Retina (tissue), 1 donor: ENCODE results near the gene PRR16.
A peak's percentile ranks its signal among the peaks of the same experiment; 100 is the strongest.
"Not testable (repeated sequence)": the region's sequence is repeated elsewhere in the genome, so short reads cannot be mapped to it uniquely, and the experiment has no call there.

Experiments
- DNase-seq: peaks from one replicate; pipeline ENCODE4 v3.0.0-alpha.2; 2016

Gene PRR16

DNA sequence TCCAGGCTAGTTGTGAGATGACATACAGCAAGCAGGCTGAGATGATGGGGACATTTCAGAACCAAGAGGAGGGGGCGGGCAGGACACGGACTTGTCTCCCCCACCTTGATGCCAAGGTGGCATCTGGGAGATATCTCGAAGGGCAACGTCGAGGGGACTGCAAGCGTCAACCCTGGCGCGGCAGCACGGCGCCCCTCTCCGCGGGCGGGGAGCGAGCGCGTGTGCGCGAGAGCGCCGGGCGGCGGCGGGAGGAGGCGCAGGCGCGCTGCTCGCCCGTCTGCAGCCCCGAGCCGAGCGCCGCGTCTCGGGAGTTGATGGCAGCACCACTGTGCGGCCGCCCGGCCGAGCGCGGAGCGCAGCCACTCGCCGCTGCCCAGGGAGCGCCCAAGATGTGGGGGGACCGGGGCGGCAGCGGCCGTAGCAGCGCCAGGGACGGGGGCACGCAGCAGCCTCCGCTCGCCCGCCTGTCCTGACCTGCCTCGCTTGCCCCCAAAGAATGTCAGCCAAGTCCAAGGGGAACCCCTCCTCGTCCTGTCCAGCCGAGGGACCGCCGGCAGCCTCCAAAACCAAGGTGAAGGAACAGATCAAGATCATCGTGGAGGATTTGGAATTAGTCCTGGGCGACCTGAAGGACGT, at the start of gene PRR16:
PRR16 (plus strand) TSS at position 310 of the 636 bp plus-strand sequence.
- DNase-seq, result peak; percentile 89

DNA sequence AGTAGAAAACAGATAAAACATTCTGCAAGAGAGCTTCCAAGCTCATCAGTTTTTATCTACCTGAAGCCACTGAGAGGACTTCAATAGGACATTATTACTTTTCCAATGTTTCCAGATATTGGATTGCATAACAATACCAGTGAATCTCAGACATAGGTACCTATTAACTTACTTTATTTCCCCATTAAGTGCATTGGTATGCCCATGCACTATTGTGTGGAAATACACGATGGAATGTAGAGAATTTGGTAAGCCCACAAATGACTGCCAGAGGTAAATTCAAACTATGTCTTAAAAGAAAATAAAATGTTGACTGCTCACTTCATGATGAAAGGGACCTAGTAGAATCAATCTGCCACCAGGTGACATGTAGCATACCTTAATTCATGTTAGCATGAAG, 48.1 kb upstream of the PRR16 start:
- DNase-seq, result no peak

DNA sequence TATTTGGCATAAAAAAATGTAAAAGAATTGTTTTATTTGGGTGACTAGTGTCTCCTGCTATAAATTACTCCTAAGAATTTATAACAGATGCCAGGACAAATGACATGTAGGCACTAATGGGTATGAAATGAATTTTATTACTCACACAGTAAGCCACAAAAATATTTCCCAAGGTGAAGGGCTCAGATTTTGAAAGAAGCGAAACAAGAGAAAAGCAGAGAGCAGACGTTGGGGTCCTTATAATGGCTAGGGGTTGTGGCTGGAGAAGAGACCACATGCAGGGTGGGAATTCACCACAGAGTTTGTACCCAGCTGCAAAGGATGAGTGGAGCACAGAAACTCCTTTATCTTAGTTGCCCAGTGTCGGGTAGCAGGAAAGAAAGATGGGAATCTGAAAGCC, 45.0 kb upstream of the PRR16 start:
- no peak for DNase-seq

DNA sequence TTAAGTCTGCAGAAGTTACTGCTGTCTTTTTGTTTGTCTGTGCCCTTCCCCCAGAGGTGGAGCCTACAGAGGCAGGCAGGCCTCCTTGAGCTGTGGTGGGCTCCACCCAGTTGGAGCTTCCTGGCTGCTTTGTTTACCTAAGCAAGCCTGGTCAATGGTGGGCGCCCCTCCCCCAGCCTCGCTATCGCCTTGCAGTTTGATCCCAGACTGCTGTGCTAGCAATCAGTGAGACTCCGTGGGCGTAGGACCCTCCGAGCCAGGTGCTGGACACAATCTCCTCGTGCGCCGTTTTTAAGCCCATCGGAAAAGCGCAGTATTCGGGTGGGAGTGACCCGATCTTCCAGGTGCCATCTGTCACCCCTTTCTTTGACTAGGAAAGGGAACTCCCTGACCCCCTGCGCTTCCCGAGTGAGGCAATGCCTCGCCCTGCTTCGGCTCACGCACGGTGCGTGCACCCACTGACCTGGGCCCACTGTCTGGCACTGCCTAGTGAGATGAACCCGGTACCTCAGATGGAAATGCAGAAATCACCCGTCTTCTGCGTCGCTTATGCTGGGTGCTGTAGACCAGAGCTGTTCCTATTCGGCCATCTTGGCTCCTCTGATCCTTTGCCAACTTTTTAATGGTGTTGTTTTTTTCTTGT, 37.3 kb upstream of the PRR16 start:
- not testable (repeated sequence) for DNase-seq

DNA sequence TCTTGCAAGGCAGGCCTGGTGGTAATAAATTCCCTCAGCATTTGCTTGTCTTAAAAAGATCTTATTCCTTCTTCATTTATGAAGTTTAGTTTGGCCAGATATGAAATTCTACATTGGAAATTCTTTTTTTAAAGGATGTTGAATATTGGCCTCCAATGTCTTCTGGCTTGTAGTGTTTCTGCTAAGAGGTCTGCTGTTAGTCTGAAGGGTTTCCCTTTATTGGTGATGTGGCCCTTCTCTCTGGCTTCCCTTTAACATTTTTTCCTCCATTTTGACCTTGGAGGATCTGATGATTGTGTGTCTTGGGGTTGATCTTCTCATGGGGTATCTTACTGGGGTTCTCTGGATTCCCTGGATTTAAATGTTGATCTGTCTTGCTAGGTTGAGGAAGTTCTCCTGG, 33.5 kb upstream of the PRR16 start:
- DNase-seq, result no peak

DNA sequence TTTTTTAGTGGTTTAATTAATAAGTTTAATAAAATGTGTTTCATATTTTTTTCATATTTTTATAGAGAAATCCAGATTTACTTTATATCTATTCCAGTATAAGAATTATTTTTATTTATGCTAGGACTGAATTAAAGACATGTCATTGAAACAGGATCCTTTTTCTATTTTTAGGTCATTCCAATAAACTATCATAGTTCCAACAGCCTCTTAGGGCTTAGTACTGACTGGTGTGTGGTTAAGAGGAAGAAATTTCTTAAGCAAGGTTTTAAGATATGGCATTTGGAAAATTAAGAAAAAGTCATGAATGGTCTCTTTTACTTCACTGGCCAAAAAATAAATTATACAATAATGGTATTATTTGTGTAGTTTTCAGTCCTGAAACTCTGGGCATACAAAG, 31.2 kb upstream of the PRR16 start:
- DNase-seq, result no peak

DNA sequence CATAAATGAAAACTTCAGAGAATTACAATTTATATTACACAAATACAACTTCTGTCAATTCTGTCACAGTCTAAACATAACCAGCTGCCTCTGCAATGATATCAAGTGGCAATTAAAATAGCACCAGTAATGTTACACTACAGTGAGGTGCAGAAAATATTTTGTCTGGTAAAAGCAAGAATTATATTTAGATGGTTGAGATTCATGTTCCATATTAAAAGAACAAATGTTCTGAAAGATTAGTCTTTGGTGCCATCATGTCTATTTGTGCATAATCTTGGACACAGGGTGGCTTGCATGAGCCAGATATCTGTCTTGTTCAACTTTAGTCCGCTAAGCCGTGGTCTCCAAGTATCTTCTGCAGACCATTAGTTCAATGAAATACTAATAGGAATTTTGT, 29.0 kb upstream of the PRR16 start:
- DNase-seq, result no peak

DNA sequence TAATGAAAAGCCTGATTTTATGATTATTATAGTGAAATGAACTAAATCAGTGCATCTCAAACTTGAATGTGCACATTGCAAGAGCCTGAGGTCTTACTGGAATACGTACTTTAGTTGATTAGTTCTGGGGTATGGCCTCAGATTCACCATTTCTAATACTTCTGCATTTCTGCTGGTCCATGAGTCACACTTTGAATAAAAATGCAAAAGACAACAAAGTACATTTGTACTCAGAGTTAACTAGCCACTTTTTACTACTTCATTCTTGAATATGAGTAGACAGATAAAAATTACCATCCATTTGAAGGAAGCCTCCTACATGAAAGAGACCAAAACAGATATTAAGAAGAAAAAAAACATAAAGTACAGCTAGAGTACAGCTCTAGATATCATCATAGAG, 27.1 kb upstream of the PRR16 start:
- DNase-seq, result no peak

DNA sequence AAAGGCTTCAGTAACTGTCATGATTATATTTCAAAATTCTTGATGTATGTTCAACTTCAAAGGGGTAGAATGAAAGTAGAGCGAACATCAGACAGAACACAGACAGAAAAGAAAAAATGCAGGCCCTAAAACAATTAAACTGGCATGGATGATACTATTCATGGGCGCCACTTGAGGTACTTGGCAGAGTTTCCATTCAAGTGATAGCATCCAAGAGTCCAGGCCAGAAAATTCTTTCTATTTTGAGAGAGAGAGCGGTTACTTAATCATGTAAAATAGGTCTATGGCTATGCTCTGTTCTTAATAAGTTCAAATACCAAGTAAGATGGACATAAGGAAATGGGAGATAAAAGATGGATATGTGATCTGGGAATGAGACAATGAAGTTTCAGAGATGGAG, 21.4 kb upstream of the PRR16 start:
- DNase-seq, result no peak

DNA sequence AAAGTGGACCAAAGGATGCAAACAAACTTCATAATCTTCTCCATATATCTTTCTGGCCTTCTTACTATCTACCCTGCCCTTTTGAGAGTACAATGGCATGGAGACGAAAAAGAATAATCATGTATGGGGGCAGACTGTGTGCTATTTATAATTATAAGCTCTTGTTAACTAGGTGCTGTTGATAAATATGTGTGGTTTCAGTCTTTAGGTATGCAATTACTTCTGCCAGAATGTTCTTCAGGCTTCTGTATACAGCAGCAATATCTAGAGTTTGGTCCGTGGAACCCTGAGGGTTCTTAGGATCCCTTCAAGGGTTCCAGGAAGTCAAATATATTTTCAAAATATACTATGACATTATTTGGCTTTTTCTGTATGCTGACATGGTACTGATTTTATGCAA, 20.5 kb upstream of the PRR16 start:
- DNase-seq, result no peak

DNA sequence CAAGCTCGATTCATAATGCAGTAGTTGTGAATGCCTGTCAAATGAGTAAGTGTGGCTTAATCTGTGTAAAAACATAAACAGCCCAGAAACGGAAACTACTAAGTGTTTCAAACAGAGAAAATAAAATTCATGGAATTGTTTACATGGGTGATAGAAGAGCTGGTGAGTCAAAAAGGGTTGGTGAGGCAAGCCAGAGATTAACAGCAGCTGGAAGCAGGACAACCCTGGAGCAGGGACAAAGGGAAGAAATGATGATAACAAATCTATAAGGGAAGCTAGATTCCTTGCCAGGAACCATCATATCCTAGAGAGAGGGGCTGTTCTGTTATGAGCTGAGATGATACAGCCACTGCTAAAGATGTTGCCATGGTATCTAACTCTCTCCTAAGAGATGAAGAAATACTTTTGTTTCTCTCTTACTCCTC, 18.0 kb upstream of the PRR16 start:
- no peak for DNase-seq

DNA sequence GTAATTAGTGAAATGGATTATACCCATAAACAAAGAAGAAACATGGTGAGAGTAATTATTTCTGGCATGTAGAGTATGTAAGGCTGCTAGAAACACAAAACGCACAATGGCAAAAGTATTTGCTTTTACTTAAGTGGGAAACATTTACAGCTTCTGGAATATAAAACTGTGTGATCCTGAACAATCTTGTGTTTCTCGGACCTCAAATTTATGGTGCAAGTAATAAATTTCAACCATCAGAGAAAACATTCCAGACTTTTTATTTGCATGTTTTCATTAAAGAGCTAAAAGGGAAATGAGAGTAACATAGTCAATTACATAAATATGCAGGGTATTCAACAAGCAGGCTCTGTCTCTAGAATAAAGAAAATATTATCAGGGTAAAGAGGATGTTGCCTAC, 17.2 kb upstream of the PRR16 start:
- no peak for DNase-seq

DNA sequence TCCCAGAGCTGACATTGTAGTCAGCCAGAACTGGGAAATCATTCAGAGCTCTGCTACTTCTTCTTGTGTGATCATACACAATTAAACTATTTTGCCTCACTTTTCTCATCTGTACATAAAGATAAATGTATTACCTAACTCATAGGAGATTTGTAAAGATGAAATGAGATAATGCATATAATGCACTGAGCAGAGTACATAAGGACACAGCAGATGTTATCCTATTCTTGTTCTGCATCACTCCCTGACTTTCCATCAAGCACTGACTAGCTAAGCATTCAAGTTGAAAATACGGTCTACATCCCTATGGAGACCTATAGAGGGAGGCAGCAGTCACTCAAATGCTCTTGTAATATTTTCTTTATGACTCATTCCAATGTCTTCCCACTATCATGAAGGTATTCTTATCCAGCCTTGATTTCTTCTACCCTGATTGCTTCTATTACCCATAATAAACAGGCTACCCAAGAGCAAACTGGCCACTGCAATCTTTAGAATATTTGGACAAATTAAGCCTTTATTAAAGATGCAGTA, 16.3 kb upstream of the PRR16 start:
- DNase-seq, result no peak

DNA sequence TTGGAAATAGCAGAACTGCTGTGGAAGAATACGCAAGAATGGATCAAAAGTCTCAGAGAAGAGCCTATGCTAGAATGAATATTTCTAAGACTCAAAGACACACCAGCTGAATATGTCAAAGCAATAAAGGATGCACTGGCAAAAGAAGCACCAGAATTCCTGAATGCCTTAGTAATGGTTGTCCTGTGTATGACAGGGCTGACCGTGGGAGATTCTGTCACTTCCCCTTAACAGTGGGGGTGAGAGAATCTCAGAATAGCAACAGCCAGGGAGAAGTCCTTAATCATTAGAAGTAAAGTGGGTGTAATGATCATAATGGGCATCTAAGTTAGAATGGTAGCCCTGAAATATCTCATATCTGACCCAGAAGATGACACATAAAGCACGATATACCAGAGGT, 14.6 kb upstream of the PRR16 start:
- DNase-seq, result no peak

DNA sequence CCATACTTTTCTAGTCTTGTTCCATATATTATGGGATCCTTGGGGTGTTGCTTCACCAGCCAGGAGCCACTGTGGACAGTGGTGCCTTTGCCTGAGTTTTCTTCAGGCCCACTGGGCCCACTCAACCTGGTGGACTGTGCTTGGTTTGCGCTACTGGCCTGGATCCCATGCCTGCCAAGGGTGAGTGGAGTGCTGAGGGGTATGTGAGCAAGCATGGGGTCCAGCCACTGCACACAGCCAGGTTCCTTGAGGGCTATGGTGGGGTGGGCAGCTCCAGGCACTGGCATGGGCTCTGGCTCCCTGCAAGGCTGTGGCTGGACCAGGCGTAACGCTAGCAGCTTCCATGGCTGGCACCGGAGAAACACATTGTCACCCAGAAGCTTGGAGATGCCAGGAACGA, 13.2 kb upstream of the PRR16 start:
- DNase-seq, result no peak

DNA sequence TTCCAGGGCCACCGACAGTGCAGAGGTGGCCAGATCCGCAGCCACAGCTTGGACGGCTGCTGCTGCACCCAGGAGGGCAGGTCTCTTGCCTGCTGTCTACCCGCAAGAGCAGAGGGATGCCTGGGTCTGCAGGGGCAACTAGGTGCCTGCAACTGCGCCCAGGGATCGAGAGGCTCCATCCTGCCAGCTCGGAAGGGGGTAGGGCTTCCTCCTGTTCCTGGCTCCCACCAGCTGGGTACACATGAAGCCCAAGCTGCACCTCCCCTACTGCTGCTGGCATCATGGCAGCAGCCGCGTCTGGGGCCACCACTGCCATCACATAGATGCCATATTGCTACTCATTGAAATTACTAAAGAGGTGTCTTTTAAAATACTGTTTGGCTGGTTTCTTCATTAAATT, 12.7 kb upstream of the PRR16 start:
- DNase-seq, result no peak

DNA sequence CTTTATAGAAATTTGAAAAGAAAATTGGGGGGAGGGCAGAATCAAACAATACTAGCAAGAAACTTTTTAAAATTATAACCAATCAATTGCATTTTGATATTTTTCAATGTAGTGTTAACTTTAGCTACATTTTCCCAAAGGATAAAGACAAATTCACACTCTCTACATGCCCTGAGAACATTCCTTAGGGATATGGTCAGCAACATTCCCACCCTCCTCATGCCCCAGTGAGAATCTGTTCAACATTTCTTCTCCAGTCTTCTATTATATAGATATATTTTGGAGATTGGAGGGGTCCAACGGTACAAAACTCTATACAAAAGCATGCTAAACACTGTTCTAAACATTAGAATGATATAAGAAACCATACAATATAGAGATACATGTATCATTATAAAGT, 11.6 kb upstream of the PRR16 start:
- DNase-seq, result no peak

DNA sequence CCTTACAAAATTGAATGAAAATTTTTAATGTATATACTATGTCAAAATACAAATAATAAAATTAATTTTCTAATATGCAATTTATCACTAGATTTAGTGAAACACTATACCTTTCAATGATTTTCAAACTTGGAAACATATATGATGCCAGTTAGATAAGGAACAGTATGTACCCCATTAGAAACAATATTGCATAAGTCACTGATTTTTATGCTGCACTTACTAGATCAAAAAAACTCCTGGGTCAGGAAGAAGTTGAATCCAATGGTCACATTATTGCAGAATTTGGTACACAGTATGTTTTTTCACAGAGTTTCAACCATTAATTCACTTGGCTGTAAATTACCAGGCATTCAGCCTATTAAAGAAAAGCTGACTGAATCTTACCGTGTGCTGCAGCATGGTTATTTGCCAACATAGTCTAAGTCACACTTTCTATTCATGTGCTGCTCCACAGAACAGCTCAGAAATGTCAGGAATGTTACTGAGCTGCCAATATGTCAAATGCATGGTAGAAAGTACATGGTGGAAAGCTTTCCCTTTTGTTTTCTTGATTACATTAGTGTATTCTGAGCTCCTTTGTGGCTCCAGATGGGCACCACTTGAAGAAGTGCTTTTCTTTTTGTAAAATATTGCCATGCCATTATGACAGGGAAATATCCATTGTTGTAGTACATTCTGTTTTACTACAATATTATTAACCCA, 9.9 kb upstream of the PRR16 start:
- DNase-seq, result no peak

DNA sequence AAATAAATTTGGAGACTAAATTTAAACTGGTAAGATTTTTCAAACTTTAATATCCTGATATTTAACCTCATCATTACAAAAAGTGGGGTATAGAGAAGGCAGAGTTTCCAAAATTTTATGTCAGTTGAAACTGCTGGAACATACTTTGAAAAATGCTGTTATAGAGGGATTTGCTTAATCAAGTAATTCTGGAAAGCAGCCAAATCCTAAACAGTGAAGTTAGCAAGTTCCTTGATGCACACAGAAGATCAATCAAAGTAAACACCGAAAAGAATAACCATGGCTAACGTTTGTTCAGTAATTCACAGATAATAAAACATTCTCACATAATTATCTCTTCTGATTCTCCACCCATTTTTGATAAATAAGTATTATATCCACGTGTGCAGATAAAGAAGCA, 8.1 kb upstream of the PRR16 start:
- DNase-seq, result no peak

DNA sequence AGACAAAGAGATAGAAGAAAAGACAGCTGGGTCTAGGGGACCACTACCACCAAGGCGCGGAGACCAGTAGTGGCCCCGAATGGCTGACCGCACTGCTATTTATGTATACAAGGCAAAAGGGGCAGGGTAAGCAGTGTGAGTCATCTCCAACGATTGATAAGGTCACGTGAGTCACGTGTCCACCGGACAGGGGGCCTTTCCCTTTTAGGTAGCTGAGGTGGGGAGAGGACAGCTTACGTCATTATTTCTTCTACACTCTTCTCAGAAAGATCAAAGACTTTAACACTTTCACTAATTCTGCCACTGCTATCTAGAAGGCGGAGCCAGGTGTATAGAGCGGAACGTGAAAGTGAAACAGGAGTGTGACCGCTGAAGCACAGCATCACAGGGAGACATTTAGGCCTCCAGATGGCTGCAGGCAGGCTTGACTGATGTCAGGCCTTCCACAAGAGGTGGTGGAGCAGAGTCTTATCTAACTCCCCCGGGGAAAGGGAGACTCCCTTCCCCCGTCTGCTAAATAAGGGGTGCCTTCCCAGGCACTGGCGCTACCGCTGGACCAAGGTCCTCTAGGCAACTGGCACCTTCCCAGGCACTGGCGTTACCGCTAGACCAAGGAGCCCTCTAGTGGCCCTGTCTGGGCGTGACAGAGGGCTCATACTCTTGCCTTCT, 6.1 kb upstream of the PRR16 start:
- peak; percentile 36 for DNase-seq

DNA sequence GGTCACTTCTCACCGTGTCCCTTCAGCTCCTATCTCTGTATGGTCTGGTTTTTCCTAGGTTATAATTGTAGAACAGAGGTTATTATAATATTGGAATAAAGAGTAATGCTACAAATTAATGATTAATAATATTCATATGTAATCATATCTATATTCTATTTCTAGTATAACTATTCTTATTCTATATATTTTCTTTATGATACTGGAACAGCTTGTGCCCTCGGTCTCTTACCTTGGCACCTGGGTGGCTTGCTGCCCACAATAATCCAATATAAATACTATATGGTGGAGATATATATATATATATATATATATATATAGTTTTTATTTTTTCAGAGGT, 5.6 kb upstream of the PRR16 start:
- not testable (repeated sequence) for DNase-seq

DNA sequence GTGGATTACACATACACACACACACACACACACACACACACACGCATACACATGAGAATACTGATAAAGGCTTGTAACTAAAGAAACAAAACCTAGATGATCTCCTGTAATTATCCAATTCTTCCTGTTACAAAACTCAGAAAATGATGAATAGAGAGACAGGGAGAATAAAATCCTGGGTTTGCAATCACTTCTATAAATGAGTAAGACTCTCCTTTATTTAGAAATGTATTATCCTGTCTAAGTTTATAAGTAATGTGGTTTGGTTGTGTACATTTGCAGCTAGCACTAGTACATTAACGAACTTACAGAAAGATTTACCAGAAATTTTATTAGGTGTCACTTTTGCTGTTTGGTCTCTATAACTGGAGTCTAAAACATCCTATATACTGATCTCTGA, 2.8 kb upstream of the PRR16 start:
- DNase-seq, result no peak

DNA sequence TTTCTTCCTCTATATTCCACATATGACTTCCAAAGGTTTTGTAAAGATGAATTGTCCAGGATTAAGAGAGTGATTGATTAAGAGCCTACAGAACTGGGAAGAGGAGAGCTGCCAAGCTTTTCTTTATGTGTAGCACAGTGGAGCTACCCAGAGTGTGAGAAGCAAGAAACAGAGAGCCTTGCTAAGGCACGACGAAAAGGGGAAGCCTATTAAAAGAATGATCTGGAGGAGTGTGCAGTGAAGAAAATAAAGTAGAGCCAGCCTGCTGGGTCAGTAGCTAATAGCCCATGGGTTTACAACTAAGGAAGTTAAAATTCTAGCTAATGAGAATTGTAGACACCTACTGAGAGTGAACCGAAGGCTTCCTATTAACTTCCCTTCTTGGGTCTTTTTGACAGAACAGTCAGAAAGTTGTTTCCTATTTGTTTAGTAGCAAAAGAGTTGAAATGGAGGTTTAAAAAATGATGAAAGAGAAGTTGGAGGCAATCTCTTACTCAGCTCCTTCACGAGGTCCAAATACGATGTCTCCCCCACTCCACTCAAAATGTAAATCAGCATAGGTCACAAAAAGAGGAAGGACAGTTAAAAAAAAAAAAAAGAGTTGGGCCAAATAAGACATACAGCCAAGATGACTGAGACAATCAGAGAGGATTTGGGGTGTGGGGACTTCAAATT, 957 bp upstream of the PRR16 start:
- peak; percentile 28 for DNase-seq
